T-helper 17 cell (primary cell): Measurements from ENCODE around the gene TBC1D1. TPM values are rescaled to one million over a fixed set of nuclear protein-coding genes. Genes with fewer than 3 reads are reported as not detected.

Source experiments
- ATAC-seq: fragments of 150-1000 bp; cut with Tn5 transposase; 2 replicates; pipeline ENCODE4 v1.10.0; 2021; ENCODE audit warnings: mild to moderate bottlenecking, moderate library complexity
- DNase-seq, 3 donors: peaks; one replicate each; pipeline versions ENCODE4 v3.0.0 to v3.0.0-alpha.2; 2020 to 2021
- H3K9me3 ChIP-seq: one replicate; pipeline ENCODE4 v1.7.0; 2013; ENCODE audit warnings: low read length, mild to moderate bottlenecking; ENCODE audit not compliant: control insufficient read depth, poor library complexity, severe bottlenecking
- H3K27ac Mint-ChIP-seq: one replicate; pipeline ENCODE4 v1.8.0; 2022; ENCODE audit warnings: mild to moderate bottlenecking, moderate library complexity, mixed read lengths
- H3K27me3 Mint-ChIP-seq: one replicate; pipeline ENCODE4 v1.8.0; 2022; ENCODE audit warnings: mixed read lengths
- H3K36me3 Mint-ChIP-seq: one replicate; pipeline ENCODE4 v1.8.0; 2022; ENCODE audit warnings: low read depth, mixed read lengths
- H3K4me1 Mint-ChIP-seq: one replicate; pipeline ENCODE4 v1.8.0; 2022; ENCODE audit warnings: mild to moderate bottlenecking, mixed read lengths
- H3K4me3 Mint-ChIP-seq: one replicate; pipeline ENCODE4 v1.8.0; 2022; ENCODE audit warnings: mild to moderate bottlenecking, moderate library complexity, mixed read lengths
- total RNA-seq, 4 donors: library from RNA in 2 of 4; stranded (reverse) in 2 of 4; gene quantifications; one replicate each; pipeline ENCODE4 v1.2.3 and lab custom pipeline; 2022 to 2026

TBC1D1 gene
- total RNA-seq, 2 donors from 2014 or later, result 45.5 to 51.1 TPM

DNA sequence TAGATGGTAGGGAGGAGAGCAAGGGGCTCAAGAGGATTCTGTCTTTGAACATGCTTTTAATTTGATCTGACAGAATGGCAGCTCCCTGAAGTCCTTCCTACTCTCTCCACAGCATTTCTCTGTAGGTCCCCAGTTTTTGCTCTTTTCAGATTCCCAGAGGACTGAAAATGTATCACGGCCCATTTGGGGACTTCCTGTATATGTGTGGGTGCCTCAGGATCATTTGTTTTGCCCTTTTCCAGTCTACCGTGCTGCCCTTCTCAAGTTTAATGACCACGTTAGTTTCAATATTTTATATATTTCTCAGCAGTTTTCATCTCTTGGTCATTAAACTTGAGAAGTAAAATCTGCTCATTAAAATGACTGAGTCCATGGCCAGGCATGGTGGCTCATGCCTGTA is 2.3 kb downstream of the TBC1D1 start:
- Mint-ChIP-seq H3K4me3 (peak overlapping the region; percentile 90), H3K36me3 (no peaks in the 10 kb centered on the region), H3K27me3 (no peaks in the 10 kb centered on the region), H3K4me1 (peaks cover 36% of the 10 kb centered on the region), H3K27ac (peak overlapping the region; percentile 94)
- ATAC-seq, result no peak
- H3K9me3 ChIP-seq, result no peaks in the 10 kb centered on the region
- no peak for DNase-seq

- Mint-ChIP-seq H3K36me3 (peaks cover 3% of the 10 kb centered on the region), H3K4me1 (peaks cover 47% of the 10 kb centered on the region), H3K4me3 (no peak overlapping the region), H3K27ac (peak overlapping the region; percentile 53), H3K27me3 (no peaks in the 10 kb centered on the region)
- ATAC-seq (no peak), DNase-seq (no peak)
- H3K9me3 ChIP-seq, result no peaks in the 10 kb centered on the region
Measured at GRCh38 chr4:37895271-37895670, 4.4 kb downstream of the TBC1D1 start.

GRCh38 chr4:37896206-37896860 is 5.4 kb downstream of the TBC1D1 start:
- no peaks in the 10 kb centered on the region for H3K27me3 Mint-ChIP-seq
- peaks cover 3% of the 10 kb centered on the region for H3K36me3 Mint-ChIP-seq
- H3K27ac Mint-ChIP-seq, result no peak overlapping the region
- peaks cover 52% of the 10 kb centered on the region for H3K4me1 Mint-ChIP-seq
- no peaks in the 10 kb centered on the region for H3K9me3 ChIP-seq
- ATAC-seq (no peak), DNase-seq (no peak)
- H3K4me3 Mint-ChIP-seq, result no peak overlapping the region

GRCh38 chr4:37902212-37902611 is 11.3 kb downstream of the TBC1D1 start:
- H3K4me1 Mint-ChIP-seq, result peaks cover 39% of the 10 kb centered on the region
- H3K36me3 Mint-ChIP-seq, result peaks cover 6% of the 10 kb centered on the region
- peak overlapping the region; percentile 9 for H3K27ac Mint-ChIP-seq
- no peak for ATAC-seq
- H3K9me3 ChIP-seq, result no peaks in the 10 kb centered on the region
- no peak overlapping the region for H3K4me3 Mint-ChIP-seq
- H3K27me3 Mint-ChIP-seq, result no peaks in the 10 kb centered on the region
- DNase-seq, result no peak

GRCh38 chr4:37902738-37903693 is 12.1 kb downstream of the TBC1D1 start:
- Mint-ChIP-seq H3K36me3 (peaks cover 10% of the 10 kb centered on the region), H3K27me3 (no peaks in the 10 kb centered on the region), H3K4me1 (peaks cover 39% of the 10 kb centered on the region), H3K4me3 (no peak overlapping the region), H3K27ac (peak overlapping the region; percentile 9)
- no peaks in the 10 kb centered on the region for H3K9me3 ChIP-seq
- ATAC-seq (no peak), DNase-seq (no peak)

GRCh38 chr4:37903901-37904300 is 13.0 kb downstream of the TBC1D1 start:
- Mint-ChIP-seq H3K4me1 (peaks cover 40% of the 10 kb centered on the region), H3K36me3 (peaks cover 10% of the 10 kb centered on the region), H3K4me3 (no peak overlapping the region), H3K27me3 (no peaks in the 10 kb centered on the region), H3K27ac (no peak overlapping the region)
- H3K9me3 ChIP-seq, result no peaks in the 10 kb centered on the region
- ATAC-seq, result no peak
- DNase-seq, result no peak

DNA sequence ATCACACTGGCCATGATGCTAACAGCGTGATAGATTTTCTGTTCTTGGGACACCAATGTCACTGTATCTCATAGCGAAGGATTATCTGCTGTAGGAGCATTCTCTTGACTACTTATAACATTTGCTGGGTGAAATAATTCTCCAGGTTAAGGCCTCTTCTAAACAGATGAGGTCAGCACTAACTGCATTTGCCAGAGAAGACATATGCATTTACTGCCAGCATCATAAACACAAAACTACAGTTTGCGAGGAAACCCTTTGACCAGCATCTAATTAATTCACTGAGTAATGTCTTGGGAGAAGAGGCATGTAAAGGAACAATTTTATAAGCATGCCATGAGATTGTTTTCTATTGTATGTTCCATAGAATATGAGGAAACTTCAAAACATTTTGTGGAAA is 13.9 kb downstream of the TBC1D1 start:
- H3K36me3 Mint-ChIP-seq, result peaks cover 7% of the 10 kb centered on the region
- ATAC-seq, result no peak
- H3K4me1 Mint-ChIP-seq, result peaks cover 33% of the 10 kb centered on the region

GRCh38 chr4:37905533-37906169 is 14.8 kb downstream of the TBC1D1 start:
- Mint-ChIP-seq H3K4me1 (peaks cover 27% of the 10 kb centered on the region), H3K27ac (no peak overlapping the region), H3K27me3 (no peaks in the 10 kb centered on the region)

More for the DNA sequence above, 13.9 kb downstream of the TBC1D1 start:
- Mint-ChIP-seq H3K27me3 (no peaks in the 10 kb centered on the region), H3K4me3 (no peak overlapping the region), H3K27ac (no peak overlapping the region)
- no peak for DNase-seq
- H3K9me3 ChIP-seq, result no peaks in the 10 kb centered on the region

DNA sequence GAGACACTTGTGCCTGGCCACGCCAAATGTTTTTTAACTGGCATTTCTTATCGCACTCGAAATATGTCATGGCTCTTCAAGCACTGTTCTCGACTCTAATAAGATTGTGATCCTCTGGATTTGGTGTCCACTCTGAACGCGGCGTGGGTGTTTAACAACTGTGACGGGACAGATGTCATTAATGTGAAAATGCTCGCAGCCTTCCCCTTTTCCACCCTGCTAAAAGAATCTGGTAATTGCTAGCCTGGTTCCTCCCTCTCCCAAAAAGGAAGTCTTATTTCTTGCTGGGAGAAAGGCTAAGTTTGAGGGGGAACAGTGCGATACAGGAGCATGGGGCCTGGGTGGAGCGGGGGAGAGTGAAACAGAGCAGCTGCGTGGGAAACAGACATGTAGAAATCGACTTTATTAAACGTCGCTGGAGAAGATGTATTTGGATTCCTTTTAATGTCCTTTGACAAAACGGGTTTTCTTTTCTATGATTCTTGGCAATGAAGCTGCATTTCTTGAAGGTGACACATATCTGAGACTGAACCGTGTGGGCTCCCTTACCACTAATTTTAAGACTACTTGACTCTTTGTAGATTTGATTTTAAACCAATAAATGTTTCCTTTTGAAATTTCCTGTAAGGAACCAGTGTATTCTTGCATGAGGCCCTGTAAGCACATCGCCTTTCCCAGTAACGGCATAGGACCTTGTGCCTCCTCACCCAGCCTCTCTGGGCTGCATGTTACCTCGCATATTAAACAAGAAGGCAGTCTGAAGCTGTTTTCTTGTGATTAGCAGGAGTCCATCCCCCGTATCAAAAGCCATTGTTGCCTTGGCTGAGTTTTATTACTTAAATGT is 17.8 kb downstream of the TBC1D1 start:
- no peak for DNase-seq
- Mint-ChIP-seq H3K27ac (no peak overlapping the region), H3K4me1 (peaks cover 25% of the 10 kb centered on the region)

More at GRCh38 chr4:37905533-37906169, 14.8 kb downstream of the TBC1D1 start:
- Mint-ChIP-seq H3K4me3 (no peak overlapping the region), H3K36me3 (peaks cover 7% of the 10 kb centered on the region)
- H3K9me3 ChIP-seq, result no peaks in the 10 kb centered on the region
- ATAC-seq, result no peak
- DNase-seq, result no peak

DNA sequence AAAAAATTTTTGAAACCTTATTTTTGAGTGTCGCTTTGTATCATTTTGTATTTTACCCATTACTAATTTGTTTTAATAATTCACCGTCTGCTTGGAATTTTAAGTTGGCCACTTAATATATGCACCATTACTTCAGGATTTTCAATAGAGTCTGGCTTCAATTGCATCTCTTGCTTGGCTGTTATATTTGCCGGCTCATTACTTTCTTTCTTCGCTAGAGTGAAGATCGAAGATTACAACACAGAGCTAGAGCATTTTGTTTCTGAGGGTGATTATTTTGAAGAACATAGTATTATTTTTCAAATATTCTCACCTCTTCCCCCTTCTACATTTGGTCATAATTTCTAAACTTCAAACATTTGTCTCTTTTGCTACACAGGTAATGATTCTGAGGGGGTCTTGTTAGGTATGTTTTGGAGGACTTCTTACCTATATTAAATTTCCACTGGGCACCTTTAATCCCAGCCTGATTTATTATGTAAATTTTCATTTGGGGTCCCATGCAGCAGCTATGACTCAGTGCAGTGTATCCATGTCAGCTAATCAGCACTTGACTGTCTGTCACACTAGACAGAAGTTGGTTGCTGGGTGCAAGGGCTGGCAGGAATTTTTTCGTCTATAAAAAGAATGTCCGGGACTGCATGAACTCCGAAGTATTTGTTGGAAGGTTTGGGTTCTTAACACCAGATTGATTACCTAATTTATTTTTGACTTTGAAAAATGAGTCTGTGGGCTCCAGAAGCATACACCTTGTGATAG is 18.6 kb downstream of the TBC1D1 start:
- H3K36me3 Mint-ChIP-seq, result peaks cover 3% of the 10 kb centered on the region
- DNase-seq (no peak), ATAC-seq (no peak)
- H3K4me3 Mint-ChIP-seq, result no peak overlapping the region
- no peaks in the 10 kb centered on the region for H3K9me3 ChIP-seq
- no peak overlapping the region for H3K27ac Mint-ChIP-seq
- no peaks in the 10 kb centered on the region for H3K27me3 Mint-ChIP-seq
- peaks cover 25% of the 10 kb centered on the region for H3K4me1 Mint-ChIP-seq

More for the DNA sequence above, 17.8 kb downstream of the TBC1D1 start:
- no peak for ATAC-seq
- Mint-ChIP-seq H3K36me3 (peaks cover 3% of the 10 kb centered on the region), H3K27me3 (no peaks in the 10 kb centered on the region), H3K4me3 (no peak overlapping the region)
- no peaks in the 10 kb centered on the region for H3K9me3 ChIP-seq

GRCh38 chr4:37910091-37910486 is 19.2 kb downstream of the TBC1D1 start:
- H3K9me3 ChIP-seq, result no peaks in the 10 kb centered on the region
- Mint-ChIP-seq H3K4me1 (peaks cover 25% of the 10 kb centered on the region), H3K36me3 (peaks cover 3% of the 10 kb centered on the region), H3K27me3 (no peaks in the 10 kb centered on the region), H3K4me3 (no peak overlapping the region), H3K27ac (no peak overlapping the region)
- no peak for DNase-seq
- no peak for ATAC-seq

GRCh38 chr4:37914539-37914938 is 23.7 kb downstream of the TBC1D1 start:
- Mint-ChIP-seq H3K4me3 (no peak overlapping the region), H3K36me3 (no peaks in the 10 kb centered on the region), H3K27me3 (no peaks in the 10 kb centered on the region), H3K4me1 (peaks cover 14% of the 10 kb centered on the region), H3K27ac (no peak overlapping the region)
- ATAC-seq, result no peak
- no peaks in the 10 kb centered on the region for H3K9me3 ChIP-seq
- no peak for DNase-seq
